ENCODE measurements around the gene MVB12B.

The MVB12B gene

DNA sequence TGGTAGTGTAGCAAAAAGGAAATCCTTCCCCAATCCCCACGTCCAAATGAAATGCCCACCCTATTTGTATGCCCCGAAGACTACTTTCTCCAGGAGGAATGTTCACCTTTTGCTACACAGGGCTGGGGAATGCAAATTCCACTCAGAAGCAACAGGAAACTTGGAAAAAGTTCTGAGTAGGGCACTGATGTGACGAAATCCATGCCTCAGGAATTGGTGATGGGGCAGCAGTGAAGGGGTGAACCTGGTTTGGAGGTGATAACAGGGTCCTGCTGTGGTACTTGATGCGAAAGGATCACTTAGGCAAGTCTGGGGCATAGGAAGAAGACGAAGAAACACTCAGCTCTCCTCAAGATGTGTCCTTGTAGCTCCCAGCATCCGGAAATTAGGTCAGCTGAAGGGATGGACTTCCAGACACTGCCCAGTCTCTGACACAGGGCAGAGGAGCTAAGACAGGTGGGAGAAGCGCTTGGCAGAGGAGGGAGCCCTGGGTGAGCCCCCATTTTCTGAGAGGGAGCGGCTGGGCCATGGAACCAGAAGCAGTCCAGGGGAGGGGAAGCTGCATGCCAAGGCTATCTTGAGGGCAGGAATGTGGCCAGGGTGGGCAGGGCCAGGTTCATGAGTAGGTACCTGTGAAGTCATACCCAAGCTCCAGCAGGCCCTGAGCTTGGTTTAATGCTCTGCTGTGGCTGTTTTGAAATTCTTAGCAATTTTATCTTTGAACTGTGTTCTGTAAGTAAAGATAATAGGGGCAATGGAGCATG, 22.2 kb upstream of the MVB12B start:
- FAIRE-seq: no peak

DNA sequence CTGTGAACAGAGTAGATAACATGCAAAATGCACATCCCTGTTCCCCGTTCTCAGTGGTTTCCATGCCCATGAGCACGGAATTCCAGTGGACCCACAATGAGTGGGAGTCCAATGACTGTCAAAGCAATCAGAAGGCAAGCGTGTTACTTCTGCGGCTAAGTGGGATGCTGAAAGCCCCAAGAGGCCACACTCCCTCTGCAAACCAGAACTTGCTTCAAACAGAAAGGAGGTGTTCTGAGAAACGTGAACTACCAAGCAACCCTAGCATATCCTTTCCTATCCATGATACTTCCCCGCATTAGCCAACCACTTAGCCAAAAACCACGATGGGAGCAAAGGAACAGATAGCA, 21.7 kb upstream of the MVB12B start:
- FAIRE-seq: no peak

DNA sequence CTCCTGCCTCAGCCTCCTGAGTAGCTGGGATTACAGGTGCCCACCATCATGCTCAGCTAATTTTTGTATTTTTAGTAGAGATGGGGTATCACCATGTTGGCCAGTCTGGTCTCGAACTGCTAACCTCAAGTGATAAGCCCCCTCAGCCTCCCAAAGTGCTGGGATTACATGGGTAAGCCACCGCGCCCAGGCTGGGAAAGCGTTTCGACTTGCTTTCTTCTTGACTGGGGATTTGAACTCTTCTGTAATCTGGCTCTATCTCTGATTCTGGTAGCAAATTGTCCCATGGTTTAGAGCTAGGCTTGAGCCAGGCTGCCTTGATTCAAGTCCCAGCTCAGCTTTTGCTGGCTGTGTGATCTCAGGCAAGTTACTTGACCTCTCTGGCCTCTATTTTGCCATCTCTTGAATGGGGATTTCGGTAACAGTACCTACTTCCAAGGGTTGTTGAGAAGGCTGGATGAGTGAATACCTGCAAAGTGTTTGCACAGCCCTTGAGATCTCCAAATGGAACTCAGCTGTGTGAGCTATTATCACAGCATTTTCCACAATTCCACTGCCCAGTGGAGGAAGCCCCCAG, 20.5 kb upstream of the MVB12B start:
- FAIRE-seq: no peak

DNA sequence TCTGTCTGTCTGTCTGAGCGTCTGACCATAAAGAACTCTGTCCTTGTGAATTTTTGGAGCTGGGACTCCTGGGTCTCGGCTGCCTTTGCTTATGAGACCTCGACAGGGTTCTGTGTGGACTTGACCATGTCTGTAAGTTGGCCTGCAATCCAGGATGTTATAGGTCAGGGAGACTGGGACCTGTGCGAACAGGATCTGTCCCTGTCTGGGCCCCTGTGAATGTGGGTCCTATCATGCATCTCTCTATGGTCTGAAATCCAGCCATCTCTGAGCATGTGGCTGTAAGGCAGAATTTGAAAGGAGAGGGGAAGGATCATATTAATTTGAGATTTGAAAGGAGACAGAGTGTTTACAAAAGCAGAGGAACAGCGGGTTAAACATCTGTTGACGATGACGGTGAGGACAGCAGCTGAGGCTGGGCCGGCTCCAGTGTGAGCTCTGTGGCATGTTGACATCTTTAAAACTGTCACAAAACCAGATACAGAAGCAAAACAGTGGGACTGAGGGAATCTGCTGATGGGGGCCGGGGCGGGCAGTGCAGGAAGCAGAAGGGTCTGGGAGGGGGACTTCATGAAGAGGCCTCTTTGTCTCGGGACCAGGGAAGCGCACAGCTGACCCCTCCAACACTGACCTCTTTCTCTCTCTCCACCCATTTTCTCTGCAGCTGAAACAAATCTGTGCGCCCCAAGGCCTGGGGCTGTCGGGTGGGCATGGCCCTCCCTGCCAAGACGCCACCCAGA, 19.1 kb upstream of the MVB12B start:
- FAIRE-seq: no peak

DNA sequence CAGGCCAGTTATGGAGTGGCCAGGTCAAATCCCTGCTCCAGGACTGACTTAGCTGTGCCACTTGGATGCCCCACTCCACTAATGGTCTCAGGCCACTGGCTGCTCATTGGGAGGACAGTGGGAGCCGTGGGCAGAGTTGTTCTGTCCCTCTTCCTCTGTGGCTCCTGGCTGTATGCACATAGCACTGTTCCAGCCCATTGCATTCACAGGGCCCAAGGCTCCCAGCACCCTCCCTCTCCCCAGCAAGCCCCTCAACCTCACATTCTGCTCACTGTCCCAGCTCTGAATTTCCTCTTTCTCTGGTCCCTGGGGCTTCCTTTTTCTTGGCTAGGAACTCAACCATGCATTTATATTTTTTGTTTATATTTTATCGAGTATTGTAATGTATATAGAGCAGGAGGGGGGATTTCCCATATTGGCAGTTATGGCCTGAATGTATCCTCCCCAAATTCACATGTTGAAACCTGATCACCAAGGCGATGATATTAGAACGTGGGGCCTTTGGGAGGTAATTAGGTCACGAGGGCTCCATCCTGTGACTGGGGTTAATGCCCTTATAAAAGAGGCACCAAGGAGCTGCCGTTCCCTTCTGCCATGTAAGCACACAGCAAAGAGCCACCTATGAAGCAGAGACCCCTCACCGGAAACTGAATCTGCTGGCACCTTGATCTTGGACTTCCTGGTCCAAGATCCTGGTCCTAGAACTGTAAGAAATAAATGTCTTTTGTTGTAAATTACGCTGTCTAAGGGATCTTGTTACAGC, 17.0 kb upstream of the MVB12B start:
- FAIRE-seq: no peak

DNA sequence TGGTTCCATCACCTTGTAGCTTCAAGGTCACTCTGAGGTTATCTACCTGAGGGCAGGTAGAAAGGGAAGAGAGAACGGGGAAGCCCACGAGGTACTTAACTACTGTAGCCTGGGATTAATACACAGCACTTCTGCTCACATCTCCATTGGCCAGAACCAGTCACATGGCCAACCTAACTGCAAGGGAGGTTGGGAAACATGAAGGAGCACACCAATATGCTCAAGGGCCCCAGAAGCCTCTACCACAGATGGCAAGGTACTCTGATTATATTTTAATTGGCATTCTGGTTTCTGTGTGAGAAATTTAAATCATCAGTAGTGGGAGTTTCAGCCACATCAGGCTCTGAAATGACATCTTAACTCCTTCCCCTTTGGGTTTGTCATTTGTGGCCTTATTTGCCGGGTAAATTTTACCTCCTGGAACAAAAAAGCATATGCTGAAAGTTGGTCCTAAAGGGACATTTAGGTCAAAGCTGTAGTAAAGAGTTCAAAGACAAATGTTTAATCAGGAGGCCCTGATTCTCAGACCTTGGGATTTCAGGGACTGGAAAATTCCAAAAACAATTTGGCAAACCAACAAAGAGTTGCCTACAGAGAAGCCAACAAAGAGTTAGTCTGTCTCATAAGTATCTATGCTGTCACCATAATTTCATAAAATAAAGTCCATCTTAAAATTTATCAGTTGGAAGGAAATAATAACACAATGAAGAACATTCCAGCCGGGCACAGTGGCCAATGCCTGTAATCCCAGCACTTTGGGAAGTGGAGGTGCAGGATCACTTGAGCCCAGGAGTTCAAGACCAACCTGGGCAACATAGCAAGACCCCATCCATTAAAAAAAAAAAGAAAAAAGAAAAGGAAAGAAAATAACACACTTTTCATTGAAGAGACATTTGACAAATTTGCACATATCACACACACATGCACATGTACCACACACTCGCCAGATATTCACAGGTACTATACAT, 13.8 kb upstream of the MVB12B start:
- FAIRE-seq: no peak

DNA sequence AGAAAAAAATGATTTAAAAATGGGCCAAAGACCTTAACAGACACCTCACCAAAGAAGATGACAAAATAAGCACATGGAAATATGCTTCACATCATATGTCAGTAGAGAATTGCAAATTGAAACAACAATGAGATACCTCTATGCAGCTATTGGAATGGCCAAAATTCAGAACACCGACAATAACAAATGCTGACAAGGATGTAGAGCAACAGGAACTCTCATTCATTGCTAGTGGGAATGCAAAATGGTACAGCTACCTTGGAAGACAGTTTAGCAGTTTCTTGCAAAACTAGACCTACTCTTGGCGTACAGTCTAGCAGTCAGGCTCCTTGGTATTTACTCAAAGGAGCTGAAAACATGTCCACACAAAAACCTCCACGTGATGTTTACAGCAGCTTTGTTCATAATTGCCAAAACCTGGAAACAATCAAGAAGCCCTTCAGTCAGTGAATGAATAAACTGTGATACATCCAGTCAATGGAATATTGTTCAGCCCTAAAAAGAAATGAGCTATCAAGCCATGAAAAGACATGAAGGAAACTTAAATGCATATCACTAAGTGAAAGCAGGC, 10.5 kb upstream of the MVB12B start:
- FAIRE-seq: no peak

DNA sequence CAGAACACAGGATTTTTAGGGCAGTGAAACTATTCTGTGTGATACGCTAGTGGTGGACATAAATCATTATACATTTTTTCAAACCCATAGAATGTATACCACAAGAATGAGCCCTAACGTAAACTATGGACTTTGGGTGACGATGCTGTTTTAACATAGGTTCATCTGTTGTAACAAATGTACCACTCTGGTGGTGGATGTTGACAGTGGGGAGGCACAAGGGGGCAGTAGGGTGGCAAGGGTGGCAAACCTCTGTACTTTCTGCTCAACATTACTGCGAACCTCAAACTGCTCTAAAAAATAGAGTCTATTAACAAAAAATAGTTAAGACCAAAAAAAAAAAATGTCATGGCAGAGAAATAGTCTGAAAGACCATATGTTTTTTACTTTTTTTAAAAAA, 9.1 kb upstream of the MVB12B start:
- FAIRE-seq: no peak

DNA sequence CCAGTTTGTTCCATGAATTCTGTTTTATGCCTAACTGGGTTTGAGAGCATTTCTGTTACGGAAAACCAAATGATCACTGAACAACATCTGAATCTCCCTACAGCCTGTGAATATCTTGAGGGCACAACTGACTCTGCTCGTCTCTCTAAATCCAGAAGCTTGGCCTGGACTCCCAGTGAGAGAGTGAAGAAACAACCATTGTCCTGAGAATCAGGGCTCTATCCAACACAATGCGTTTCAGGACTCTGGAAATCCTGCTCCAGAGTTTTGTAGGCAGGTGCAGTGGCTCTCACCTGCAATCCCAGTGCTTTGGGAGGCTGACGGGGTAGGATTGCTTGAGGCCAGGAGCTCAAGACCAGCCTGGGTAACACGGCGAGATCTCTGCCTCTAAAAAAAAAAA, 7.8 kb upstream of the MVB12B start:
- FAIRE-seq: no peak

DNA sequence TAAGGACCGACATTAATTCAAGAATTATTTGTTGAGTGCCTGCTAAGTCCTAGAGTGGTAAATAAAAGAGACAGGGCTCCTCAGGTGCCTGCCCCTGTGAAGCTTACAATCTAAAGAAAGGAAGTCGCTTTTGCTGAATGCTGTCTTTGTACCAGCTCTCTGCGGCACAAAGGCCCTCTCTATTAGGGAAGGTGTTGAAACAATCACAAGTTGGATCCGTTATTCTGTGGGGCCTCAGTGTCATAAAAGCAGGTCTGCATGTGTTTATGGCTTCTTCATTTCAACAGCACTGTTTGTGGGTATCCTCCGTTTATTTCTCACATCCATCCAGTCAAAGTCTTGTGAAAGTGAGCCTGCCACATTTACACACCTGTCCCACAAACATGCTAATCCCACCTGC, 7.0 kb upstream of the MVB12B start:
- no peak for FAIRE-seq

DNA sequence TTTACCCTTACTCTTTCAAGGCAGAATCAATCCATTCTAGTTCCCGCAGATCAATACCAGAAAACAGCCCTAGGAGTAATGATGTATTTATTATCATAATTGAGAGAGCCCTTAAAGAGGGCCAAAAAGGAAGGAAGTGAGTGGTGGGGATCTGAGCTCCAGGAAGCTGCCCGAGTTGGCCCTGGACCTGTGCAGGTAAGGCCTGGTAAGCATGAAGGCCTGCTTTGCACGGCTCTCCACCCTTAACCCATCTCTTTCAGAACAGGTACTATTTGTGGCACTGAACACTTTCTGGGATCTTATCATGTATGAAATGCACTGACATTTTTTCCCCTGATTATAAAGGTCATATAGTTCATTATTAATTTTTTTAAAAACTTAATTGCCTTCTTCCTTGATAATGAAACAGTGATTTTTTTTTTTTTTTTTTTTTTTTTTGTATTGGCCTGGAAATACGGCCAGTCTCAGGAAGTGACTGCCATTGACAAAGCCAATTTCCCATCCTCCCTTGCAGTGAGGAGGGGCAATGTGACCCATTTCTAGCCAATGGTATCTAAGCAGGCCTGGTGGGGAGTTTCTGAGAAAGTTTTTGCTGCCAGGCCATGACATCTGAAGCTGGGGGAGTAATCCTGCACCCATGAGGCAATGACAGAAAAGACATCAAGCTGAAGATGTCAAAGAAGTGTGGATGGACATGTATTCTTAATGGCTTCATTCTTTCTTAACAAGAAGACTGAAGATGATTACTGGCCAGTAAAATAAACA, 6.3 kb upstream of the MVB12B start:
- no peak for FAIRE-seq

DNA sequence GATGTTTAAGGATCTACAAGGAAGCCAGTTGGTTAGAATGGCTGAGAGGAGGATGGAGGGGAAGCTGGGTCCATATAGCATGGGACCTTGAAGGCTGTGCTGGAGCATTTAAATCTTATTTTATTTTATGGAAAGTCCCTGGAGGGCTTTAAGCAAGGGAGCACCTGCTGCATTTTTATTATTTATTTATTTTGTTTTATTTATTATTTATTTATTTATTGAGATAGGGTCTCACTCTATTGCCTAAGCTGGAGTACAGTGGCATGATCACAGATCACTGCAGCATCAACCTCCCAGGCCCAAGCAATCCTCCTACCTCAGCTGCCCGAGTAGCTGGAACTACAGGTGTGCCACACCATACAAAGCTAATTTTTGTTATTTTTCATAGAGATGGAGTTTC, 4.9 kb upstream of the MVB12B start:
- no peak for FAIRE-seq

DNA sequence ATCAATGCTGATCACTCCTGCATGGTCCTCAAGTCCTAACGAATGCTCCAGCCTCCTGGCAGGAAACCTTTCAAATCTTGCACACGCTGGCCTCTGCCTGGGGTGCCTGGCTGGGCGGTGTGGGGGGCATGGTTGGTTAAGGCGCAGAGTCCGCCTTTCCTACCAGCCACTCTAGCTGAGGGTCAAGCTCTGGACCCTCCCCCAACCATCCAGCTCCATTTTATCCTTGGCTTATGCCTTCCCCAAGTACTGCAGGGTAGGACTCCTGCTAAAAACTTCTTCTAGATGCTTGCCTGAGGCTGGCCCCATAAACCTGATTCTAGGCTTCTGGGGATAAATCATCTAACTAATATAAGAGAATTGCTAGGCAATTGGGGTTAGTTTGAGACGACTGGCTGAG, 808 bp upstream of the MVB12B start:
- no peak for FAIRE-seq

DNA sequence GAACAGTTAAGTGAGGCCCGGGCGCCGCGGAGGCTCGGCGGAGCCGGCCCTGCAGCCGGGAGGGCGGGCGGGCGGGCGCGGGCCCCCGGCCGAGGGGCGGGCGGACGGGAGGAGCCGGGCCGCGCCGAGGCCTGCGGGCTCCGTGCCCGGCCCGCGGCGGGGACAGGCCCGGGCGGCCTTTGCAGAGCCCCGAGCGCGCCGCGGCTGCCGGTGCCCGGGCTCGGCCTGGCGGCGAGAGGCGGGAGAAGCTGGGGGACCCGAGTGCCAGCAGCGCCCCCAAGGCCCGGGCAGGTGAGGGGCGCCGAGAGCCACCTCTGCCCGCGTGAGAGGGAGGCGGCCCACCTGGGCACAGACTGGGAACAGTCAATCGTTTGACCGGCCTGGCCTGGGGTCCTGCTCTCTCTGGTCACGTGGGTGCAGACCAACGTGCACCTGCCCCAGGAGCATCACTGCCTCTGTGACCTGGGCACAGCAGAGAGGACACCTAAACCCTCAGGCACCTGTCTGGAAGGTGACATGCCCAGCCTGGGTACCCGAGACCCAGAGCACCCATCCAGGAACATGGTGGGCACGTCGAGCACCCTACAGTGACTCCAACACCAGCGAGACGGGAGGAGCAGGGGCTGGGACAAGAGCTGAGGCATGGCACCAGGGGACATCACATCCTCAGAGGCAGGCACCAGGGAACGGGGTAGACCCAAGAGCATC, 531 bp downstream of the MVB12B start:
- no peak for FAIRE-seq

DNA sequence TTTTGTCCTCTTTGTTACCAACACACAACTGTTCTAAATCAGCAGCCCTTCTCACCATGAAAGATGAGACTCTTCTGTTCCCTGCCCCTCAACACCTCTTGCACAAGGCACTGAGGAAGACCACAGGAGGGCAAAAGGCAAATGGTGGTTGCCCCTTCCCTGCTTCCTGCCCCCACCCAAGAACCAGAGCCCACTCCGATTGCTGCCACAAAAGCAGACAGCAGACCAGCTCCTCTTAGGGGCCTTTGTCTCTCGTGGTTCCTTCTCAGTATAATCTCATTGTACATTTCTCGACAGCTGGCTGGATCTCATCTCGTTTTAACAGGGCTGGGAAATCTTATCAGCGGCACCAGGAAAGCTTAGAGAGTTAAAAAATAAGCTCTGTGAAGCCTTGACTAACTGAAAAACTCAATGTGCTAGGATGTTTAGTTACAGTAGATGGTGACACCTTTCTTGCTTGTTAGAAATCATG, 1.1 kb downstream of the MVB12B start:
- no peak for FAIRE-seq

DNA sequence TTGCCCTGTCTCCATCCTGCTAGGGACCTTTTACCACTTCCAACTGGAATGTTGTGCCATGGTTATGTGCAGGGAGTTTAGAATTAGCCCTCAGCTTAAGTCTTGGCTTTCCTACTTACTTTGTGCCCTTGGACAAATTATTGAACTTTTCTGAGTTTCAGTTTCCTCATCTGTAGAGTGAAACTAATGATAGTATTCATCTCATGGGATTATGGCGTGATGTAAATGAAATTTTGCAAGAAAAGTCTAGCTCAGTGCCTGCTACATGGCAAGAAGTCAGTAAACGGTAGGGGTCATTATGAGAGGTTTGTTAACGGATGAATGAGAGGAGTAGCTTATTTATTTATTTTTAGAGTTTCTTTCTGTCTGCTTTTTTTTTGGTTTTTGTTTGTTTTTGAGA, 1.8 kb downstream of the MVB12B start:
- no peak for FAIRE-seq

DNA sequence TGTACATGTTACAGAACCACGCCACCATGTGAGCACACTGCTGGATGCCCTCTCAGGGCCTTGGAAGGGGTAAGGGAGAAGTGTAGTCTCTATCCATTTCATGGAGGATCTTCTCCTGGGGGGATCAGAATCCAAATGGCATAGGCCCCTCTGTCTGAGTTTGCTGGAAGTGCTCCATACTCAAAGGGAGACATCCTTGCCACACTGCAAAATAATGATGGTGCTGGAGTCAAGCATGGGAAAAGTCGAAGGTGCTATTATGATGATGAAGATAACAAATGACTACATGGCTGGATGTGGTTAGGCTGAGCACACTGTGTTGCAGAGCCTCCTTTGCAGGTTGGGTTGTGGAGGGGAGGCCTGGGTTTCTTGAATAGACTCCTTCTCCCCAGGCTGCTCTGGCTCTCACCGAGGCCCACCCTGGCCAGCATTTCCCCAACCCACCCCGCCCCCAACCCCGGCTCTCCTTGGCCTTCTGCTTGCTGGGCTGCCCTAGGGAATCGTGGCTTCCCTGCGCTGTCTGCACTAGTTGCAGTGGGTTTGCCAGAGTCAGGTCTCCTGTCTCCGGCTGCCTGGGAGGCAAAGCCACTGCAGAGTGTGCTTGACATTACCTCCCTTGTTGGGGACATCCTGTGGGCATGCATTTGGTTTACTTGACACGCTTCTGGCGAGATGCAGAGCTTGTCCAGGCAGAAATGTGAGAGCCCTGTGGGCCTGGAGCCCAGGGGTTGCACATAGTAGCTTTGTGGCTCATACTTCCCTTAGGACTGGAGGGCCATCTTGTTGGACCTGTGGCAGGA, 3.0 kb downstream of the MVB12B start:
- no peak for FAIRE-seq

DNA sequence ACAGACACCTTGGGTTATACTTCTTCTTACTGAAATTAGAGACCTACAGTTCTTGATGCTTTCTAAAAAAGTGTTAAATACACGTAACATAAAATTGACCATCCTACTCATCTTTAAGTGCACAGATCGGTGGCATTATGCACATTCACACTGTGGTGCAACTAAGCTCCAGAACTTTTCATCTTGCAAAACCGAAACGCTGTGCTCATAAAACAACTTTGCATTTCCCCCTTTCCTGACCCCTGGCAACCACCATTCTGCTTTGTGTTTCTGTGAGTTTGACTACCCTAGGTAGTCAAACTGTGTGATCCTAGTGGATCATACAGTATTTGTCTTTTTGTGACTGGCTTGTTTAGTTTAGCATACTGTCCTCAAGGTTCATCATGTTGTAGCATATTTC, 3.9 kb downstream of the MVB12B start:
- no peak for FAIRE-seq

DNA sequence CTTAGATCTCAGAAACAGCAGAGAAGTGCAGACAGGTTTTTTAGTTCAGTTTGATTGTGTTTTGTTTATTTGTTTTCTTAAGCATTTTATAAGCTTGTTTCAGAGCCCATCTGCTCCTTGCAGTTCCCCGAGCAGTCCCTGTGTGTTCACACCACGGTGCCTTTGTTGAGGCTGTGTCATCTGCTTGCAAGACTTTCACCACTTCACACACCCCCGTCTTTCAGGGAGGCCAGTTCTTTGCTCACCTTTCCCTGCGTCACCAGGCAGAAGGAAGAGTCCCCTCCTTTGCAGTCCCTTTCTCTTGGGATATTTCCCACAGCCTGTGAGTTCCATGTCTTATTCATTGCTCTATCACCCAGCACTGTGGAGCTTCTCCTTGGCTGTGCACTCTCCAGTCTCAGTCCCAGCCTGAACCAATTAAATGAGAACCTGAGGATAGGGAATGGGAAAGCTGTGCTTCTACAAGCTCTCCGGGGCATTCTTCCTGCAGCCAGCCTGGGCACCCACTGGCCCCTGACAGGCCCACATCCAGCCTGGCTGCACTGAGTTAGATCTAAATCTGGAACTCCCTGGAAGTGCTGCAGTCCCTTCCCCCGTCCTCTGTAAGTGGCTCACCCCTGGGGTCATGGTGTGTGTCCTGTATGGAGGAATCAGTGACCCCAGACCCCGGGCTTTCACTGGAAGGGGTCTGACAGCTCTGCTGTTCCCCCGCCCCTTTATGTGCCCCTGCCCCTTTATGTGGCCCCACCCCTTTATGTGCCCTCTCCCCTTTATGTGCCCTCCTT, 5.5 kb downstream of the MVB12B start:
- FAIRE-seq: no peak

Data from islet of Langerhans (tissue), 1 donor.